ENCODE measurements around the gene TLX2.

TLX2 gene

GRCh38 chr2:74535440-74535965 is 21.3 kb downstream of the TLX2 start:
- DNase-seq (ENCODE audit: low read depth), result no peak
- no peak for TF ChIP-seq CTCF (conservative IDR thresholded peaks at IDR 0.05; ENCODE audit: control insufficient read depth, insufficient read depth, low read depth, low read length)
- H3K4me3 ChIP-seq (ENCODE audit: control insufficient read depth, low read depth, low read length), result no peak overlapping the region

- TF ChIP-seq CTCF (conservative IDR thresholded peaks at IDR 0.05; ENCODE audit: control insufficient read depth, insufficient read depth, low read depth, low read length), result no peak
- DNase-seq (ENCODE audit: low read depth), result no peak
- no peak overlapping the region for H3K4me3 ChIP-seq (ENCODE audit: control insufficient read depth, low read depth, low read length)
Measured at GRCh38 chr2:74536166-74536950, 22.1 kb downstream of the TLX2 start.

- no peak for TF ChIP-seq CTCF (conservative IDR thresholded peaks at IDR 0.05; ENCODE audit: control insufficient read depth, insufficient read depth, low read depth, low read length)
- H3K4me3 ChIP-seq (ENCODE audit: control insufficient read depth, low read depth, low read length), result no peak overlapping the region
- DNase-seq (ENCODE audit: low read depth), result no peak
Measured at GRCh38 chr2:74537140-74537539, 22.9 kb downstream of the TLX2 start.

GRCh38 chr2:74538881-74539339 is 24.7 kb downstream of the TLX2 start:
- no peak for TF ChIP-seq CTCF (conservative IDR thresholded peaks at IDR 0.05; ENCODE audit: control insufficient read depth, insufficient read depth, low read depth, low read length)
- no peak overlapping the region for H3K4me3 ChIP-seq (ENCODE audit: control insufficient read depth, low read depth, low read length)
- DNase-seq (ENCODE audit: low read depth), result no peak

GRCh38 chr2:74540291-74540690 is 26.0 kb downstream of the TLX2 start:
- TF ChIP-seq CTCF (conservative IDR thresholded peaks at IDR 0.05; ENCODE audit: control insufficient read depth, insufficient read depth, low read depth, low read length), result no peak
- no peak overlapping the region for H3K4me3 ChIP-seq (ENCODE audit: control insufficient read depth, low read depth, low read length)
- peak; percentile 49 for DNase-seq (ENCODE audit: low read depth)

- peak; percentile 22 for DNase-seq (ENCODE audit: low read depth)
- no peak for TF ChIP-seq CTCF (conservative IDR thresholded peaks at IDR 0.05; ENCODE audit: control insufficient read depth, insufficient read depth, low read depth, low read length)
- no peak overlapping the region for H3K4me3 ChIP-seq (ENCODE audit: control insufficient read depth, low read depth, low read length)
Measured at GRCh38 chr2:74542978-74543377, 28.7 kb downstream of the TLX2 start.
